K562 (cell line): ENCODE data around the gene GPR35. TPM values are rescaled to one million over a fixed set of nuclear protein-coding genes. Genes with fewer than 3 reads are reported as not detected.

ENCODE experiments used
- ATF1 ChIP-seq, 2 experiments: fragments of 450-650 bp in 1 of 2; IDR thresholded peaks; 2 replicates each; pipeline ENCODE4 v1.6.1; 2016; ENCODE audit warnings: missing compliant biosample characterization in 1 of 2, missing genetic modification characterization in 1 of 2
- ELK1 ChIP-seq: sonication (generic); formaldehyde crosslinking; IDR thresholded peaks from 2 replicates; pipeline ENCODE4 v1.8.1; 2022; ENCODE audit warnings: missing genetic modification reagents
- FOSL1 ChIP-seq: fragments of 200-800 bp; sonication (Bioruptor generic); conservative IDR thresholded peaks from 2 replicates; pipeline ENCODE4 v1.6.1; 2016; ENCODE audit warnings: missing genetic modification characterization, missing compliant biosample characterization
- PTTG1 ChIP-seq: fragments of 450-650 bp; IDR thresholded peaks from 2 replicates; pipeline ENCODE4 v1.6.1; 2016; ENCODE audit warnings: low read depth, mild to moderate bottlenecking, missing genetic modification characterization, missing compliant biosample characterization
- RAD51 ChIP-seq: fragments of 450-650 bp; IDR thresholded peaks from 2 replicates; pipeline ENCODE4 v1.7.1; 2016; ENCODE audit warnings: low read depth, mild to moderate bottlenecking, borderline replicate concordance
- RBM25 ChIP-seq: fragments of 200-400 bp; formaldehyde crosslinking; IDR thresholded peaks from 2 replicates; pipeline ENCODE4 v1.6.1; 2018; ENCODE audit warnings: low read length, low read depth, moderate library complexity; ENCODE audit not compliant: severe bottlenecking
- TAF9B ChIP-seq: fragments of 450-650 bp; IDR thresholded peaks from 2 replicates; pipeline ENCODE4 v1.6.1; 2018; ENCODE audit warnings: mild to moderate bottlenecking; ENCODE audit not compliant: partially characterized antibody
- ZC3H4 ChIP-seq: sonication (generic); formaldehyde crosslinking; IDR thresholded peaks from 2 replicates; pipeline ENCODE4 v1.9.0; 2021; ENCODE audit warnings: missing genetic modification reagents, borderline replicate concordance
- ZFP1 ChIP-seq: fragments of 450-650 bp; formaldehyde crosslinking; IDR thresholded peaks from 2 replicates; pipeline ENCODE4 v1.4.0; 2020; ENCODE audit warnings: mild to moderate bottlenecking, mixed read lengths
- ZNF592 ChIP-seq: fragments of 450-650 bp; IDR thresholded peaks from 2 replicates; pipeline ENCODE4 v1.6.1; 2017; ENCODE audit warnings: antibody characterized with exemption, mild to moderate bottlenecking
- polyA plus RNA-seq, 8 experiments: library from polyadenylated mRNA; depleted of rRNA in 4 of 8; stranded (reverse) in 5 of 8; unstranded in 3 of 8; fragments of >200 nt; fragmentation: Nextera tagmentation in 2 of 8; fragmentation: Illumina TruSeq in 1 of 8; extraction: Ambion mirVana in 2 of 8; extraction: Trizol in 1 of 8; gene quantifications; 2 replicates each; pipeline versions ENCODE4 v1.2.1 to v1.2.3, GENCODE V29; 2011 to 2014; ENCODE audit warnings: inconsistent platforms in 1 of 8, missing spikeins in 1 of 8
- total RNA-seq, 7 experiments: library from RNA; depleted of rRNA in 6 of 7; stranded (reverse); fragments of >200 nt in 6 of 7; fragmentation: Illumina TruSeq in 2 of 7; extraction: Trizol in 2 of 7; gene quantifications; 2 replicates each; pipeline versions ENCODE4 v1.2.1 to v1.2.3, GENCODE V29; 2011 to 2021; ENCODE audit warnings: low replicate concordance in 1 of 7

The GPR35 gene
- total and polyA plus RNA-seq, 9 of the 15 experiments (the other 6 are each of a cell fraction or from before 2014, with no cell fraction given): 0.04 to 0.50 (median 0.29) TPM; not detected in 3

GRCh38 chr2:240600451-240600961 lies 24.8 kb upstream of the GPR35 start (continued):
- TF ChIP-seq ELK1 (CRISPR knock-in tag) (no peak), ZC3H4 (CRISPR knock-in tag) (no peak), PTTG1 (tag) (no peak), ZFP1 (CRISPR knock-in tag) (no peak), TAF9B (no peak), RBM25 (no peak), FOSL1 (no peak), RAD51 (no peak), ZNF592 (no peak), ATF1 (CRISPR knock-in tag; IDR thresholded peaks at IDR 0.05) (no peak), ATF1 (tag; IDR thresholded peaks at IDR 0.05) (no peak)
- TF ChIP-seq, all 486 proteins: peak for 0
